Smooth muscle cell (in vitro differentiated cells): ENCODE results near the gene ZNF107. TPM values are rescaled to one million over a fixed set of nuclear protein-coding genes. Genes with fewer than 3 reads are reported as not detected.

ENCODE experiments used
- DNase-seq: peaks from one replicate; lab custom pipeline; 2025; ENCODE audit not compliant: unreplicated experiment; lab: John Stamatoyannopoulos, UW
- H2AFZ ChIP-seq: fragments of 200-600 bp; sonication (generic); 2 replicates; pipeline ENCODE4 v1.6.0; 2016; ENCODE audit warnings: antibody characterized with exemption, low read depth, mild to moderate bottlenecking
- H3F3A ChIP-seq: fragments of 200-600 bp; sonication (generic); 2 replicates; pipeline ENCODE4 v1.6.0; 2017; ENCODE audit warnings: antibody characterized with exemption, low read depth
- H3K27ac ChIP-seq: fragments of 200-600 bp; sonication (generic); 2 replicates; pipeline ENCODE4 v1.5.1; 2016; ENCODE audit warnings: low read depth, mild to moderate bottlenecking
- H3K27me3 ChIP-seq: fragments of 200-600 bp; sonication (generic); 2 replicates; pipeline ENCODE4 v1.6.1; 2016; ENCODE audit warnings: low read depth, mild to moderate bottlenecking
- H3K36me3 ChIP-seq: fragments of 200-600 bp; sonication (generic); 2 replicates; pipeline ENCODE4 v1.5.1; 2016; ENCODE audit warnings: low read depth
- H3K4me1 ChIP-seq: fragments of 200-600 bp; sonication (generic); 2 replicates; pipeline ENCODE4 v1.5.1; 2016; ENCODE audit warnings: low read depth
- H3K4me2 ChIP-seq: fragments of 200-600 bp; sonication (generic); 2 replicates; pipeline ENCODE4 v1.6.0; 2016; ENCODE audit warnings: mild to moderate bottlenecking
- H3K4me3 ChIP-seq: fragments of 200-600 bp; sonication (generic); 2 replicates; pipeline ENCODE4 v1.5.1; 2016; ENCODE audit warnings: mild to moderate bottlenecking
- H3K79me2 ChIP-seq: fragments of 200-600 bp; sonication (generic); 2 replicates; pipeline ENCODE4 v1.6.0; 2016; ENCODE audit warnings: low read depth, mild to moderate bottlenecking
- H3K9ac ChIP-seq: fragments of 200-600 bp; sonication (generic); 2 replicates; pipeline ENCODE4 v1.6.0; 2016; ENCODE audit warnings: low read depth
- H3K9me3 ChIP-seq: fragments of 200-600 bp; sonication (generic); replicated peaks from 2 replicates; pipeline ENCODE4 v1.5.1; 2016; ENCODE audit warnings: low read depth
- H4K20me1 ChIP-seq: fragments of 200-600 bp; sonication (generic); 2 replicates; pipeline ENCODE4 v1.6.0; 2016; ENCODE audit warnings: low read depth
- WGBS: methylation state at CpG from one replicate; pipeline ENCODE4 v1.1.7; 2016; ENCODE audit warnings: low lambda C conversion rate; 5-methylcytosine and 5-hydroxymethylcytosine counted together
- polyA plus RNA-seq: library from polyadenylated mRNA; unstranded; fragments of >200 nt; fragmentation: Nextera tagmentation; extraction: Ambion mirVana; gene quantifications from 2 replicates; pipeline ENCODE4 v1.2.1, GENCODE V29; 2016
- total RNA-seq: library from RNA; depleted of rRNA; stranded (reverse); fragments of >200 nt; gene quantifications from 2 replicates; pipeline ENCODE4 v1.2.3, GENCODE V29; 2014
- TF ChIP-seq, protein P1 (sequence below): fragments of 200-600 bp; sonication (generic); IDR thresholded peaks from 2 replicates; pipeline ENCODE4 v1.5.1; 2017; ENCODE audit warnings: borderline replicate concordance, mild to moderate bottlenecking, antibody characterized with exemption; ENCODE audit not compliant: insufficient read depth, poor library complexity, severe bottlenecking

Gene ZNF107
- total and polyA plus RNA-seq, 2 experiments from 2014 or later = 0.62 to 2.3 TPM

DNA sequence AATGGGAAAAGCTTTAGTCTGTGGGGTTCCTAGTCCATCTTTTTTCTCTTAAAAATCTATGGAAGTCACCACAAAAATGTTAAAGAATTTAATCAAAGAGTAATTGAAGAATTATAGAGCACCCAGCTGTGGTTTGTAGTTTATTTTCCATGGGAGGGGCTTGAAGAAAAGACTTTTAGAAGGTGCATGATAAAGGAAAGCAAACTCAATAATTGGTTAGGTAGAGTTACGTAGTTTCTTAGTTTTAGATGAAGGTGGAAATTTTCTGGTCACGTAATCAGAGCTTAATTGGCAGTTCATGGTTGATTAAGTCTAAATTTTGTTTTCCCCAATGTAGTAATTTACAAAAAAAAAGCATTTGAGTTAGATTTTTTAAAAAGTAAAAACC, 724 bp downstream of the ZNF107 start:
- Histone ChIP-seq H3K9ac (peak overlapping the region; percentile 64), H3K27ac (no peak overlapping the region), H3K9me3 (no peaks in the 10 kb centered on the region), H3K4me2 (peak overlapping the region; percentile 82), H4K20me1 (no peaks in the 10 kb centered on the region), H3K36me3 (no peaks in the 10 kb centered on the region), H3K79me2 (no peaks in the 10 kb centered on the region), H3K27me3 (no peaks in the 10 kb centered on the region), H3F3A (no peaks in the 10 kb centered on the region), H2AFZ (peak overlapping the region; percentile 89), H3K4me1 (no peaks in the 10 kb centered on the region), H3K4me3 (peak overlapping the region; percentile 61)
- WGBS = 49% methylated on average over 2 of the region's 2 CpGs
- no peak for DNase-seq
- TF ChIP-seq, protein P1, sequence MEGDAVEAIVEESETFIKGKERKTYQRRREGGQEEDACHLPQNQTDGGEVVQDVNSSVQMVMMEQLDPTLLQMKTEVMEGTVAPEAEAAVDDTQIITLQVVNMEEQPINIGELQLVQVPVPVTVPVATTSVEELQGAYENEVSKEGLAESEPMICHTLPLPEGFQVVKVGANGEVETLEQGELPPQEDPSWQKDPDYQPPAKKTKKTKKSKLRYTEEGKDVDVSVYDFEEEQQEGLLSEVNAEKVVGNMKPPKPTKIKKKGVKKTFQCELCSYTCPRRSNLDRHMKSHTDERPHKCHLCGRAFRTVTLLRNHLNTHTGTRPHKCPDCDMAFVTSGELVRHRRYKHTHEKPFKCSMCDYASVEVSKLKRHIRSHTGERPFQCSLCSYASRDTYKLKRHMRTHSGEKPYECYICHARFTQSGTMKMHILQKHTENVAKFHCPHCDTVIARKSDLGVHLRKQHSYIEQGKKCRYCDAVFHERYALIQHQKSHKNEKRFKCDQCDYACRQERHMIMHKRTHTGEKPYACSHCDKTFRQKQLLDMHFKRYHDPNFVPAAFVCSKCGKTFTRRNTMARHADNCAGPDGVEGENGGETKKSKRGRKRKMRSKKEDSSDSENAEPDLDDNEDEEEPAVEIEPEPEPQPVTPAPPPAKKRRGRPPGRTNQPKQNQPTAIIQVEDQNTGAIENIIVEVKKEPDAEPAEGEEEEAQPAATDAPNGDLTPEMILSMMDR = no peak

DNA sequence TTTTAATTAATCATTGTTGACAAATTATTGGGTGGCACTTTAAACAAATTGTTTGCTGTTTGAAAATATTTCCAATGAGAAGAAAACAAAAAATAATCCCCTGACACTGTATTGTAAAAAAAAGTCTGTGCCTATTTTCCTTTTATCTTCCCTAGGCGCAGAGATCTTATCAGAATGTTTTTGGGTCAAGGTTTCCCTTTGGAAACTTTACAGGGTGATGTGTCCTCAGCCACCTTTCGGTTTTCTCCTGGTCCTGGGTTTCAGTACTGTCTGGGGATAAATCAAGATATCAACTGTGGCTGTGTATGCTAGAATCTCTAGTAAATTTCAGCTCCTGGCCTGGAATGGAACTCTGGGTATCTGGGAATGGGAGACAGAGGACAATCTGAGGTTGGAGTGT, 1.4 kb downstream of the ZNF107 start:
- TF ChIP-seq, protein P1 = no peak

DNA sequence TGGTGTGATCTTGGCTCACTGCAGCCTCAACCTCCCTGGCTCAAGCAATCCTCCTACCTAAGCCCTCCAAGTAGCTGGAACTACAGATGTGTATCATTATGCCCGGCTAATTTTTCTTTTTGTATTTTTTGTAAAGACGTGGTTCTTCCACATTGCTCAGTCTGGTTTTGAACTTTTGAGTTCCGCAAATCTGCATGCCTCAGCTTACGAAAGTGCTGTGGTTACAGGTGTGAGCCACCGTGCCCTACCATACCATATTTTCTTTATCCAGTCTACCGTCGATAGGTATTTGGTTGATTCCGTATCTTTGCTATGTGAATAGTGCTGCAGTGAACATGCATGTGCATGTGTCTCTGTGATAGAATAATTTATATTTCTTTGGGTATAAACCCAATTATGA, 6.5 kb downstream of the ZNF107 start:
- TF ChIP-seq, protein P1 = no peak
- WGBS = 94% methylated on average over 8 of the region's 8 CpGs
- no peaks in the 10 kb centered on the region for H3K9me3 ChIP-seq

More for the DNA sequence above, 1.4 kb downstream of the ZNF107 start:
- Histone ChIP-seq H3K4me3 (peak overlapping the region; percentile 61), H3K27me3 (no peaks in the 10 kb centered on the region), H3K4me1 (no peaks in the 10 kb centered on the region), H3F3A (no peaks in the 10 kb centered on the region), H3K9me3 (no peaks in the 10 kb centered on the region), H3K9ac (no peak overlapping the region), H3K79me2 (no peaks in the 10 kb centered on the region), H4K20me1 (no peaks in the 10 kb centered on the region), H3K27ac (no peak overlapping the region), H2AFZ (no peak overlapping the region), H3K4me2 (no peak overlapping the region), H3K36me3 (no peaks in the 10 kb centered on the region)
- WGBS = 72% methylated on average over 2 of the region's 2 CpGs
- no peak for DNase-seq

DNA sequence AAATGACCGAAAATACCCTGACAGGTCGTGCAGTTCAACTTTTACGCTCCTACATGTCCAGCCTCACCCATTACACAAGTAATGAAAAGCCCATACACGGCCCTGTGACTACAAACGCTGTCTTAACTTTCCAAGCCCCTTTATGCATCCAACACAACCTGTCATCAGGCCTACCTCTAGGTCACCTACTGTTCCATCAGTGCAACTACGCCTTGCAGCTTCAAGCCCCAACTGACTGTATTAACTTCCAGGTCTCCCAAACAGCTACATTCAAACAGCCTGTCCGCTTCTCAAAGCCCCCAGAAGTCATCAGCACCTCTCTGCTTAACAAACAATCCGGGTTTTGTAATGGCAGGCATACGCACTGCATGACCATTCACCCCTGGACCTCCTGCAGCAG, 19.2 kb downstream of the ZNF107 start:
- WGBS = 84% methylated on average over 9 of the region's 9 CpGs
- H3K36me3 ChIP-seq = no peaks in the 10 kb centered on the region
- no peak for DNase-seq

More for the DNA sequence above, 6.5 kb downstream of the ZNF107 start:
- DNase-seq = no peak
- H3K4me1 ChIP-seq = no peaks in the 10 kb centered on the region
- no peaks in the 10 kb centered on the region for H3K36me3 ChIP-seq
- H4K20me1 ChIP-seq = no peaks in the 10 kb centered on the region
- H3F3A ChIP-seq = no peaks in the 10 kb centered on the region
- no peak overlapping the region for H3K27ac ChIP-seq
- H3K9ac ChIP-seq = no peak overlapping the region
- H2AFZ ChIP-seq = no peak overlapping the region
- no peak overlapping the region for H3K4me3 ChIP-seq
- H3K79me2 ChIP-seq = peaks cover 12% of the 10 kb centered on the region
- no peaks in the 10 kb centered on the region for H3K27me3 ChIP-seq
- no peak overlapping the region for H3K4me2 ChIP-seq

More for the DNA sequence above, 19.2 kb downstream of the ZNF107 start:
- H3K4me1 ChIP-seq = no peaks in the 10 kb centered on the region
- no peak overlapping the region for H3K4me2 ChIP-seq
- peaks cover 5% of the 10 kb centered on the region for H3K9me3 ChIP-seq
- TF ChIP-seq, protein P1 = no peak
- no peaks in the 10 kb centered on the region for H4K20me1 ChIP-seq
- H3K27ac ChIP-seq = no peak overlapping the region
- no peak overlapping the region for H3K9ac ChIP-seq
- H2AFZ ChIP-seq = no peak overlapping the region
- no peak overlapping the region for H3K4me3 ChIP-seq
- H3K27me3 ChIP-seq = no peaks in the 10 kb centered on the region
- H3F3A ChIP-seq = no peaks in the 10 kb centered on the region
- no peaks in the 10 kb centered on the region for H3K79me2 ChIP-seq
